GM12873 (cell line): ENCODE results near the gene HMGXB4.

Experiments used
- TF ChIP-seq, protein P1 (sequence below): IDR thresholded peaks from 2 replicates; pipeline ENCODE4 v1.5.1; 2012; ENCODE audit warnings: low read depth, mild to moderate bottlenecking, moderate library complexity, low read length, control low read depth; ENCODE audit not compliant: insufficient read depth; ENCODE audit errors: missing control alignments

The HMGXB4 gene

DNA sequence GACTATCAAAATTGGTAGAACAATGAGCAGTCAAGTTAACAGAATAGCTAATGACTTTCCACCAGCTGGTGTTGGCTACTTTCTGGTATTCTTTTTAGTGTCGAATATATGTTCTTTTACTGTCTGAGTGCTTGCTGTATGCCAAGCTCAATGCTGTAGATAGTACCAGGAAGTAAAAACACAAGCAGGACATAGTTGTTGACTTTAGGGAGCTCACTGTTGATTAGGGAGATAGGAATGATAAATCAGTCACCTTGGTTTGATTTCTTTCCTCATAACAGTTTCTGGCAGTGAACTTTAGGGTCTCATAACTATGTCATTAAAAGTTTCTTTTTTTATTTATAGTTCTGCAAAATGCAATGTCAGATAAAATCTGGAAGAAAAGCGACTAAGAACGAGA is 9.0 kb downstream of the HMGXB4 start:
- TF ChIP-seq, protein P1, sequence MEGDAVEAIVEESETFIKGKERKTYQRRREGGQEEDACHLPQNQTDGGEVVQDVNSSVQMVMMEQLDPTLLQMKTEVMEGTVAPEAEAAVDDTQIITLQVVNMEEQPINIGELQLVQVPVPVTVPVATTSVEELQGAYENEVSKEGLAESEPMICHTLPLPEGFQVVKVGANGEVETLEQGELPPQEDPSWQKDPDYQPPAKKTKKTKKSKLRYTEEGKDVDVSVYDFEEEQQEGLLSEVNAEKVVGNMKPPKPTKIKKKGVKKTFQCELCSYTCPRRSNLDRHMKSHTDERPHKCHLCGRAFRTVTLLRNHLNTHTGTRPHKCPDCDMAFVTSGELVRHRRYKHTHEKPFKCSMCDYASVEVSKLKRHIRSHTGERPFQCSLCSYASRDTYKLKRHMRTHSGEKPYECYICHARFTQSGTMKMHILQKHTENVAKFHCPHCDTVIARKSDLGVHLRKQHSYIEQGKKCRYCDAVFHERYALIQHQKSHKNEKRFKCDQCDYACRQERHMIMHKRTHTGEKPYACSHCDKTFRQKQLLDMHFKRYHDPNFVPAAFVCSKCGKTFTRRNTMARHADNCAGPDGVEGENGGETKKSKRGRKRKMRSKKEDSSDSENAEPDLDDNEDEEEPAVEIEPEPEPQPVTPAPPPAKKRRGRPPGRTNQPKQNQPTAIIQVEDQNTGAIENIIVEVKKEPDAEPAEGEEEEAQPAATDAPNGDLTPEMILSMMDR = no peak

DNA sequence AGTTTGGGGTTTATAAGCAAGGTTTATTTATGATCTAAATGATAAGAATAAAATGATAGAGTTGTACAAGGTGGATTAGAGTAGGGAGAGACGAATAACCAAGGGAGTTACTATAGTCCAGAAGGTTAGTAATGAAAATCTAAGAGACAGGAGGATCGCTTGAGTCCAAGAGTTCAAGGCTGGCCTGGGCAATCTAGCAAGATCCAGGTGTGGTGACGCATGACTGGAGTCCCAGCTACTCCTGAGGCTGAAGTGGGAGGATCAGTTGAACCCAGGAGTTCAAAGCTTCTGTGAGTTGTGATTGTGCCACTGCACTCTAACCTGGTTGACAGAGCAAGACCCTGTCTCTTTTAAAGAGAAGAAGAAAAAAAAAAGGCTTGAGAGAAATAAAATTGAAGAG is 12.3 kb downstream of the HMGXB4 start:
- TF ChIP-seq, protein P1 = no peak

DNA sequence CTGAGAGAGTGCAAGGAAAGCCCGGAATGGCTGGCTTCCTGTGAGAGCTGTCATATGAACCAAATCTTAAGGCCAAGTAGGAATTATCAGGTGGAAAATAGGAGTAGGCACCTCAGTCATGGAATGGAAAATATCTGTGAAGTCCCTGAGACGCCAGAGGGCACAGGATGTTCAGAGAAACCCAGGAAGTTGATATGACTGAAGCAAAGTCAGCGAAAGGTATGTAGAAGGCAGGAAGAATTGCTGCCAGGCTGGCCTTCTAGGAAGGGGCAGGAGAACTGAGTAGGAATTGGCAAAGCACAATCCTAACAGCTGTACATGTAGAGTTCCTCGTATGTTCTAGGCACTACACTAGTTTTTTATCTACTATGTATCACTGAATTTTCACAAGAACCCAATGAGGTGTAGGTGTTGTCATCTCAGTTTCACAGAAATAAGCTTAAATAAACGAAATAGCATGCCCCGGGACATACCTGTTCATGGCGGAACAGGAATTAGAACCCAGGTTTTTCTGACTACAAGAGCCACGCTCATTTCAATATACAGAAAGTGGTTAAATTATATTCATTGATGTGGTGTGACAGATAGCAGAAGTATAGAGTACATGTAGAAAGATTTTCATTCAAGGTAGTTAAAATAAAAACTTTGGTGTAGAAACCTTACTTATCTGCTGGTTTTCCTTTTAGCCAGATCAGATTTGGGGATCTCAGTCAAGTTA is 17.0 kb downstream of the HMGXB4 start:
- TF ChIP-seq, protein P1 = no peak

DNA sequence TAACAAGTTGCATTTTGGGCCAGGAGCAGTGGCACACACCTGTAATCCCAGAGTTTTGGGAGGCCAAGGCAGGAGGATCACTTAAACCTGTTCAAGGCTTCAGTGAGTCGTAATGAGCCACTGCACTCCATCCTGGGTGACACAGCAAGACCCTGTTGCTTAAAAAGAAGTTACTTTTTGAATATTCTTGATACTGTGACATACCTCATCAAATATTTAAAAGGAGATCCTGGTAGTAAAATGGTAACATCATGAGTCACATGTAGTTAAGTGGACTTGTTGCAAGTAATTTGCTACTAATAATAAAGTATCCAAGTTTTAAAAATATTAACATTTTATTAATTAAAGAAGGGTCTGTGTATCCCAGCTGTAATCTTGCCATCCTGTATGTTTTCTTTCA is 18.3 kb downstream of the HMGXB4 start:
- TF ChIP-seq, protein P1 = no peak

DNA sequence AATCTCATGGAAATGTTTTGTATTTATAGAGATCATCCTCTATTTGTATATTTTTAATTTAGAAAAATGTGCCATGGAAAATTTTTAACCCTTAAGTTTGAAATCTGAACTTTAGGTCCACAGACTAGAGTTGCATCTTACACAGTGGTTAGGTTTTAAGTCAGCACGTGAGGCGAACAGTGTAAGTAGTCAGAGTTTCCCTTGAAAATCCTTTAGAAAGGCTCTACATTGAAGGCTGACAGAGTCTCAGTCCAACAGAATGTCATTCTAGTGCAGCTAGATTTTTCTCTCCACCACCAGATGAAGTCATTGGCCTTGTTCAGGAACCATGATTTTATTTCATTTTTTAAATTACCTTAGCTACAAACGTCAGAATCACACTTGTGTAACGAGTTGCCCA is 18.7 kb downstream of the HMGXB4 start:
- TF ChIP-seq, protein P1 = no peak

DNA sequence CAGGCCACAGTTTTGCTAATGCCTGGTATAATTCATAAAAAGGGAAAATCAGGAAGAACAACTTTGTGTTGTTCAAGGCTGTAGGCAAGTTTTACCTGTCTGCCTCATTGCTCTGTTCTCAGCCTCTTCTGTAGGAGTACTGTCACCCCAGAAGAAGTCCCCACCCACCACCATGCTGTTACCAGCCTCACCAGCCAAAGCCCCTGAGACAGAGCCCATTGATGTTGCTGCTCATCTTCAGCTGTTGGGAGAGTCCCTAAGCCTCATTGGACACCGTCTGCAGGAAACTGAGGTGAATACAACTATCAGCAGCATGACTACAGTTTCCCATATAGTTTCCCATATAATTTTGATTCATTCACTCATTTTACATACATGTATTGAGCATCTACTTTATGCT is 30.8 kb downstream of the HMGXB4 start:
- TF ChIP-seq, protein P1 = no peak

DNA sequence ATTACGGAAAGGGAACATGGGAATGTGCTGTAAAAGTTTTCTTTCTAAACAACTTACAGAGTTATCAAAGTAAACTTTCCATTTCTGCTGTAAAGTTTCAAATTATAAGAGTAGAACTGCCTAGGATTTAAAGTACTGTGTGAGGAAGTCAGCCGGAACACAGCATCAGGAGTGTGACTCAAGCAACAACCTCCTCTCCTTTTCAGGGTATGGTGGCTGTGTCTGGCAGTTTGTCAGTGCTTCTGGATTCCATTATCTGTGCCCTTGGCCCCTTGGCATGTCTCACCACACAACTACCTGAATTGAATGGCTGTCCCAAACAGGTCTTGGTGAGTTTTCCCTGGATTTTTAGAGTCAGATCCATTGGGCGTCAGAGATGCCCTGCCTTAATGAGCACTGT is 35.5 kb downstream of the HMGXB4 start:
- TF ChIP-seq, protein P1 = no peak
